ENCODE data around the gene ITGA7.

Gene ITGA7

DNA sequence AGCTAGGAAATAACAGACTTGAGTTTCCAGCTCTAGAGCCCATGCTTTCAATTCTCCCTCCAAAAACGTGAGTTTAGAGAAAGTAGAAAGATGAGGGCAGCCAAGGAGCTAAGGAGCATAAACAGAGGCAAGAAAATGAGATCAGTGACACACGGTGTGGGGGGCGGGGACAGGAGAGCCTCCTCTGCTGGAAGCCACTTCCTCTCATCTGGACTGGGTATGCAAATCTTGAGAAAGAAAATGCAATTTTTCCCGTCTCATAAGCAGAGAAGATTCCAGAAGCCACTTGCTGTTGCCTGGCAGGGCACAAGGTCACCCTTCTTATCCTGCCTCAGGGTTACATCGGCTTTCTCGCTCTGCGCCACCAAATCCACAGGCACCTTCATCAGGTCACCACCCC lies 65.0 kb downstream of the ITGA7 start:
- DNase-seq (ENCODE audit: low read depth), result no peak
- no peak for TF ChIP-seq CTCF (IDR thresholded peaks at IDR 0.05; ENCODE audit: control insufficient read depth, extremely low read depth, insufficient read depth)
- H3K4me3 ChIP-seq (ENCODE audit: low read depth, low read length), result no peak overlapping the region

DNA sequence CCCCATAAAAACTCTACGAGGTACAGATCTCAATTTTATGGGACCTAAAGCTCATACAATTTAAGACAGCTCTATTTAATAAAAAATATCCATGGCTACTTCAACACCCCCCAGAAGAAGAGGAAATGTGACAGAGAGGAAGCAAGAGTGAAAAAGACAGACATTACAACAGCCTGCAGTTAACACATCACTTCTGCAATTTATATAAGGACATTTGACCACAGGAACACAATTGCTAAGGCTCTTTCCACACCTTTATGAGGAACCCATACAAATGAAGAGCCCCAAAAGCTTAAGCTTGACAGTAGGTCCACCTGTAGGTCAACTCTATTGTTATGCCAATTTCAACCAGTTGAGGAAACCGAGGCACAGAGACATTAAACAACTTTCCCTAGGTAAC lies 65.4 kb downstream of the ITGA7 start:
- H3K4me3 ChIP-seq (ENCODE audit: low read depth, low read length), result no peak overlapping the region
- no peak for TF ChIP-seq CTCF (IDR thresholded peaks at IDR 0.05; ENCODE audit: control insufficient read depth, extremely low read depth, insufficient read depth)
- no peak for DNase-seq (ENCODE audit: low read depth)

GRCh38 chr12:55641595-55641994 lies 66.1 kb downstream of the ITGA7 start:
- H3K4me3 ChIP-seq (ENCODE audit: low read depth, low read length), result no peak overlapping the region
- TF ChIP-seq CTCF (IDR thresholded peaks at IDR 0.05; ENCODE audit: control insufficient read depth, extremely low read depth, insufficient read depth), result no peak
- no peak for DNase-seq (ENCODE audit: low read depth)

- H3K4me3 ChIP-seq (ENCODE audit: low read depth, low read length), result no peak overlapping the region
- no peak for TF ChIP-seq CTCF (IDR thresholded peaks at IDR 0.05; ENCODE audit: control insufficient read depth, extremely low read depth, insufficient read depth)
- no peak for DNase-seq (ENCODE audit: low read depth)
These were observed 70.2 kb downstream of the ITGA7 start for GRCh38 chr12:55637467-55637866.

- no peak for DNase-seq (ENCODE audit: low read depth)
- no peak for TF ChIP-seq CTCF (IDR thresholded peaks at IDR 0.05; ENCODE audit: control insufficient read depth, extremely low read depth, insufficient read depth)
- H3K4me3 ChIP-seq (ENCODE audit: low read depth, low read length), result no peak within 1 kb of the TSS
These were observed 70.9 kb downstream of the ITGA7 start, which contains the start of gene OR10P1 for GRCh38 chr12:55636853-55637252. Gene OR10P1, plus strand, starts transcription at chr12:55636892. Its CDS starts 0 bp downstream, at chr12:55636892.

DNA sequence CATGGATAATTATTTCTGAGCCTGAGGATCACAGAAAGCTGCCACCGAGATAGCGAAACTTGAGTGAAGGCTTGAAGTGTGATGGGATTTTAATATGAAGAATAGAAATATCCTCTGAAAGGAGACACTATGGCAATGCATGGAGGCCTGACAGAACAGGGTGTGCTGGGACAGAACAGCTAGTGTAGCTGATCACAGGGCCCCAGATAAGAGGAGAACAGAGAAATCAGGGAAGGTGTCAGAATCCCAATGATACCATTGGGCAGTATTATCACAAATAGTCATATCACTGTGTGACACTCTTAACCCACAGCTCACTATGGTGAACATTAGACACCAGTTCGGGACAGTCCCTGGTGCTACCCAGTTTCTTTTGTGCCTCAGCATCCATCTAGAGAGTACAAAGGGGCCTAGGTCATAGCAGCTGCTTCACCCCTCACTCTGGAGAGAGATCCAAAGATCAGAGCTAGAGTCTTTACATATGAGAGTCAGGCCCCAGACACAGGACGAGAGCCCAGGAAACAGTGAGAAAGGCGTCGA lies 71.5 kb downstream of the ITGA7 start:
- no peak for DNase-seq (ENCODE audit: low read depth)
- H3K4me3 ChIP-seq (ENCODE audit: low read depth, low read length), result no peak overlapping the region
- TF ChIP-seq CTCF (IDR thresholded peaks at IDR 0.05; ENCODE audit: control insufficient read depth, extremely low read depth, insufficient read depth), result no peak
